Left colon (tissue), 2 donors: ENCODE measurements around the gene XRN2. TPM values are rescaled to one million over a fixed set of nuclear protein-coding genes. Genes with fewer than 3 reads are reported as not detected.
A peak's percentile ranks its signal among the peaks of the same experiment; 100 is the strongest.
"Not testable (repeated sequence)": the region's sequence is repeated elsewhere in the genome, so short reads cannot be mapped to it uniquely, and the experiment has no call there.

Source experiments
- ATAC-seq: fragments of 200-7000 bp; cut with Tn5 transposase; one replicate; pipeline ENCODE4 v1.9.1; 2020; ENCODE audit warnings: mild to moderate bottlenecking, moderate library complexity
- DNase-seq, 2 donors: peaks; one replicate each; pipeline ENCODE4 v3.0.0-alpha.2; 2020
- intact Hi-C, 2 donors: fragments of 100-400 bp; cut with DNase I in 1 of 2; cut with micrococcal nuclease in 1 of 2; formaldehyde crosslinking; loops; one replicate each; pipeline versions ENCODE4 v1.11.2 to v1.14.0; 2022; cut with DNase I, micrococcal nuclease
- total RNA-seq, 2 donors: library from RNA; stranded (reverse); fragmentation: NEBNext Ultra II Directional; extraction: Animal tissue kit (Norgen Biotek cat#: 25700); gene quantifications; one replicate each; pipeline ENCODE4 v1.2.1, GENCODE V29; 2021
- donor health status: DM: no; HTN: no; CAD: no.
- donor health status: DM: yes; HTN: yes; CAD: no.

The XRN2 gene
- total RNA-seq, 2 donors from 2014 or later, result 31.9 to 40.2 TPM

GRCh38 chr20:21396599-21397340 lies 93.6 kb downstream of the XRN2 start:
- ATAC-seq, result no peak
- intact Hi-C loops, result no loop called here
- DNase-seq, result peak in 1 of 2 donors; percentile 9

- DNase-seq (no peak), ATAC-seq (no peak)
- intact Hi-C loops, result no loop called here
Measured at GRCh38 chr20:21397341-21398108, 94.4 kb downstream of the XRN2 start, which contains the start of gene NKX2-4. Gene NKX2-4, minus strand, starts transcription at chr20:21397526. Its CDS starts 127 bp downstream, at chr20:21397399.

DNA sequence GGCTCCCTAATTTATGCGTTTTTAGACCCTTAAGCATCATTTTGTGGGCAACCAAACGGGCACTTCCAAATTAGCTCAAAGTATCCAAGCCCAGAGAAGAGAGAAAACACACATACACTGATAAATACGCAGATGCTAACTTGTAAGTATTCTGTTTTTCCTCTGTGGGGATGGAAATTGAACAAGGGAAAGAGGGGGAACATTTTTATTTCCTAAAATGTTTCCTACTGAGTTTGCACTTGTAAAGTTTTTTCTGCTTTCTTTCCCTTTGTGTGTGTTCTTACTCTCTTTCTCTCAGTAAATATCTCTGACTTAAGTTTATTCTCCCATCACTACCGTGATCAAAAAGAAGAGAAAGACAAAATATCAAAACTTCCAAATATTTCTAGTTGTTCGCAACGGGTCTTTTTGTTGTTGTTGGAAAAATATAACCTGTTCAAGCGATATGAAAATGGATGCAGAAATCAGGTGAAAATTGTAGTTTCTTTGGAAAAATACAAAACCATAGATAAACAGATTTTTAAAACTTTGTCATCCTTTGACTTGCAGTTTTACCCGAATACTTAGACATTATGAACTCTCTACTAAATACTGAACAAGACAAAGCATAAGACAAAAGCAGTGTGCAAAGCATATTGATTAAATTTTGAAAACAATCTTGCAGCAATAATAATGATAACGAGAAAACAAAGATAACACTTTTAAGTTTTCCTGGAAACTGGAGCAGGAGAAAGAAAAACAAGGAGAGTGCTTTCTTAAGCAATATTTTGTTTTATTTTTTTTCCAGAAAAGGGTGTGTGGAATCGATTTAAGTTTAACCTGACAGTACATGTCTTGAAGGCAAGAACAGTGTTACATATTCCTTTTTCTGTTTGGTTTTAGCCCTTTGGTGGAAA lies 95.2 kb downstream of the XRN2 start:
- intact Hi-C loops, result no loop called here
- no peak for DNase-seq
- no peak for ATAC-seq

- DNase-seq (no peak), ATAC-seq (no peak)
- intact Hi-C loops, result no loop called here
Measured at GRCh38 chr20:21399005-21399475, 95.9 kb downstream of the XRN2 start.

- DNase-seq (no peak), ATAC-seq (no peak)
- intact Hi-C loops, result no loop called here
Measured at GRCh38 chr20:21411725-21412124, 108.6 kb downstream of the XRN2 start.

DNA sequence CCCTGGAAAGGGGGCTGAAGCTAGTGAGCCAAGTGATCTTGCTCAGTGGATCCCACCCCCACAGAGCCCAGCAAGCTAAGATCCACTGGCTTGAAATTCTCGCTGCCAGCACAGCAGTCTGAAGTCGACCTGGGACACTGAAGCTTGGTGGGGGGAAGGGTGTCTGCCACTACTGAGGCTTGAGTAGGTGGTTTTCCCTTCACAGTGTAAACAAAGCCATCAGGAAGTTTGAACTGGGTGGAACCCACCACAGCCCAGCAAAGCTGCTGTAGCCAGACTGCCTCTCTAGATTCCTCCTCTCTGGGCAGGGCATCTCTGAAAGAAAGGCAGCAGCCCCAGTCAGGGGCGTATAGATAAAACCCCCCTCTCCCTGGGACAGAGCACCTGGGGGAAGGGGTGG lies 110.9 kb downstream of the XRN2 start:
- ATAC-seq, intact Hi-C loops, DNase-seq: not testable (repeated sequence)

DNA sequence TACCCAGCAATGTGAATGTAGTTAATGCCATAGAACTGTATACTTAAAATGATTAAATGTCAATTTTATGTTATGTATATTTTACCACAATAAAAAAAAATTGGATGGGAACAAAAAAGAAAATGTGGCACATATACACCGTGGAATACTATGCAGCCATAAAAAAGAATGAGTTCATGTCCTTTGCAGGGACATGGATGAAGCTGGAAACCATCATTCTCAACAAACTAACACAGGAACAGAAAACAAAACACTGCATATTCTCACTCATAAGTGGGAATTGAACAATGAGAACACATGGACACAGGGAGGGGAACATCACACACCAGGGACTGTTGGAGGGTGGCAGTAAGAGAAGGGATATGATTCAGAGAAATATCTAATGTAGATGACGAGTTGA lies 116.0 kb downstream of the XRN2 start:
- DNase-seq, ATAC-seq, intact Hi-C loops: not testable (repeated sequence)

DNA sequence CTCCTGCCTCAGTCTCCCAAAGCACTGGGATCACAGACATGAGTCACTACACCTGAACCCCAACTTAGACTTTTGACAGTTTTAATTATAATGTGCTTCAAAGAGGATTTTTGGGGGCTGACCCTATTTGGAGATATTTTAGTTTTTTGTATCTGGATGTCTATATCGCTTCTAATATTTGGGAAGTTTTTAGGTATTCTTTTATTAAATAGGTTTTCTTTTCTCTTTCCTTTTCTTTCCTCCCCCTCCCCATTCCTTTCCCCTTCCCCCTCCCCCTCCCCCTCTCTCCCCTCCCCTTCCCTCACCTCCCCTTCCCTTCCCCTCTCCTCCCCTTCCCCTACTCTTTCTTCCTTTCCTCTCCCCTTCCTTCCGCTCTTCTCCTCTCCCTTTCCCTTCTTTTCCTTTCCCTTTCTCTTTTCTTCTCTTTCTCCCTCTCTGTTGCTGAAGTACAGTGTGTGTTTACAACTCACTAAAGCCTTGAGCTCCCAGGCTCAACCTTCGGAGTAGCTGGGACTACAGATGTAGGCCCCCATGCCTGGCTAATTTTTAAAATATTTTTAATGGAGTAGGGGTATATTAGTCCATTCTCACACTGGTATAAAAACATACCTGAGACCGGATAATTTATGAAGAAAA lies 118.6 kb downstream of the XRN2 start:
- intact Hi-C loops, result no loop called here
- ATAC-seq, result no peak

DNA sequence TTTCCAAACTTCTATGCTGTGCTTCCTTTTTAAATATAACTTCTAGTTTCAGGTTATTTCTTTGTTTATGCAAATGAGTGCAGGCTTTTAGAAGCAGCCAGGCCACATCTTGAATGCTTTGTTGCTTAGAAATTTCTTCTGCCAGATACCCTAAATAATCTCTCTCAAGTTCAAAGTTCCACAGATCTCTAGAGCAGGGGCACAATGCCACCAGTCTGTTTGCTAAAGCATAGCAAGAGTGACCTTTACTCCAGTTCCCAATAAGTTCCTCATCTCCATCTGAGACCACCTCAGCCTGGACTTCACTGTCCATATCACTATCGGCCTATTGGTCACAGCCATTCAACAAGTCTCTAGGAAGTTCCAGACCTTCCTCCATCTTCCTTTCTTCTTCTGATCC lies 120.6 kb downstream of the XRN2 start:
- ATAC-seq, intact Hi-C loops, DNase-seq: not testable (repeated sequence)

More for the DNA sequence above, 118.6 kb downstream of the XRN2 start:
- no peak for DNase-seq

DNA sequence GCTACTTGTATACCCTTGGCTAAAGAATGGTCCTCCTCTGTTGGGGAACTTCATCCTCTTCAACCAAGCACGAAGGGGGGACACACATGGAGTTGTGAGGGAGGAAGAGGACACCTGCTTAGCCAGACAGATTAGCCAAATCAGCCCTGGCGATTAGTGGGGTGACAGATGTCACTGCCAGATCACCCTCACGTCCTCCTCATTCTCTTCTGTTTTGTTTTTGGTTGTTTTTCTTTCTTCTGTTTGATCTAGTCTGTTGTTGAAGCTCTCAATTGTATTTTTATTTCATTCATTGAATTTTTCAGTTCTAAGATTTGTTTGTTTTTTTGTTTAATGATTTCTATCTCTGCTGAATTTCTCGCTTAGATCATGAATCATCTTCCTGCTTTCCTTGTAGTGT lies 121.7 kb downstream of the XRN2 start:
- intact Hi-C loops, result no loop called here
- DNase-seq (no peak), ATAC-seq (no peak)

- DNase-seq (no peak), ATAC-seq (no peak)
- intact Hi-C loops, result no loop called here
Measured at GRCh38 chr20:21430020-21430419, 126.9 kb downstream of the XRN2 start.

GRCh38 chr20:21432911-21433310 lies 129.8 kb downstream of the XRN2 start:
- intact Hi-C loops, result no loop called here
- DNase-seq, result no peak
- ATAC-seq, result no peak

DNA sequence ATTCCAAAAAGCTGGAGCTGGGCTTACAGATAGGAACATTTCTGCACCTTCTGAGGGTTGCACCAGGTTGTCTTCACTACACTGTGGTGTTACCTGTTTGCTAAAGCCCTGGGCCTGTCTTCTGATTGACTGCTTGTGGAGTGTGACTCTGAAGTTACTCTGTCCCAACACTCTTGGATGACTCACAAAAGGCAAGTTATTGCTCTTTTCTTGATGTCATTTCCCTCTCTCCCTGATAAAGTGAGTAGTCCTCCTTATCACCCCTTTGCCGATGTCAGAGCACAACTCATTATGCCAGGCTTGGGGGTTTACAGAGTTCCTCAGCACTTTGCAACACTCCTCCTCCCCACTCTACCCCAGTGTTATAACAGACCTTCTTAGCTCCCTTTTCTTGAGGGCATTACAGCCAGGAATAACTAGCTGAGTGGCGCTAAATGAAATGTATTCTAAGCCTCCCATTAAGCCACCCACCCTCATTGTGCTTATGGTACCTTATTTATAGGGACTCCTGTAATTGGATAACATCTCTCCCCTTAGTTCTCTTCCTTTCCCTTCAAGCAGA lies 130.3 kb downstream of the XRN2 start:
- no peak for ATAC-seq
- no peak for DNase-seq
- intact Hi-C loops, result no loop called here

DNA sequence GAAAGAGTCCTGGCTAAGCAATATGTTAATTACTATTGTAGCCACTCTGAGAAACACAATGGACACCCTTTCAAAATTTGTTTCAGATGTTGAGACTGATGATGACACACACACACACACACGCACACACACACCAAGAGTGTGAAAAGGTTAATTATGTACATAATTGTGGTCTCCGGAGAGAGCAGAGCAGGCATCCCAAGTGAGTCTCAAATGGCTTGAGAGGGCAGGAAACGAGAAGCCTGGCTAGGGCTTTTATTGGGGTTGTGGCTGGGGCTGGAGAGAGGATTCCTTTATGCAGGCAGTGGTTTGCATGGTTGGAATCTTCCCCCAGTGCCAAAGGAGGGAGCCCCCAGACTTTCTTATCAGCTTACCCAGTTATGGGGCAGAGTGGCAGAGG lies 132.4 kb downstream of the XRN2 start:
- ATAC-seq (no peak), DNase-seq (no peak)
- intact Hi-C loops, result no loop called here

GRCh38 chr20:21436205-21436604 lies 133.1 kb downstream of the XRN2 start:
- ATAC-seq (no peak), DNase-seq (no peak)
- intact Hi-C loops, result no loop called here

DNA sequence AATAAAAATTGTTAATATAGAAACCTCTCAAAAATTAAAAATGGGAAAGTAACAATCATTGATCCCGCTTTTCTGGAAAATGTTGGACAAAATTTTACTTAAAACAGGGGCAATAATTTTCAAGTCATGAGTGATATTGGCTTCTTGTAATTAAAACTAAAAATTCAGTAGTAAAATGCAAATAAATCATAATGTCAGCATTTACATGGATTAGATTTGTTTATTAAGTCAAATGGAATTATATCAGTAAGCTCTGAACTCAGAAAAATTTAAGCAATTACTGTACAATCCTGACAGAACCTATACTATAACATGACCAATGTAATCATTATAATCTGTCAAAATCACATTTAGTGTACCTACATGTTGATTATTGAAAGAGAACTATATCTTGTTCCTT lies 134.1 kb downstream of the XRN2 start:
- ATAC-seq (no peak), DNase-seq (no peak)
- intact Hi-C loops, result no loop called here

DNA sequence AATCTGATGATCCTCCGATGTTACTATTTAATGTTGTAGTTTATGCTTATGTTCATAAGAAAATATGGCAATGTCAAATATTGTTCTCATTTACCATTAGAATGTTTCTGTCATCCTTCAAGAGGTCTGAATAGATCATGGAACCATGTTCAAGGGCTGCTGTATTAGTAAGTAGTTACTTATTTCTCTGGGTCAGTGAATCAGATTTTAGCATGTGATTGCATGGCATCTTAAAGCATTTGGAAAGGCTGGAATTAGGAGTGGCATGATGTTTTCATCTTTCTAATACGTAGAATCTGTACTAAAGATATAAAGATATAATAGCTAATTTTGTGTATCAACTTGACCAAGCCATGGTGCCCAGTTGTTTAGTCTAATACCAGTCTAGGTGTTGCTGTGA lies 134.7 kb downstream of the XRN2 start:
- DNase-seq, result no peak
- no peak for ATAC-seq
- intact Hi-C loops, result no loop called here
